OCI-LY3 (cell line): ENCODE measurements around the gene STMP1.

Experiments
- H2AFZ ChIP-seq: fragments of 200-600, 300-600 bp; shearing (Covaris generic); 2 replicates; pipeline ENCODE4 v1.6.0; 2014; ENCODE audit warnings: antibody characterized with exemption, low read depth, low read length
- H3K27ac ChIP-seq: fragments of 200-600, 300-600 bp; sonication (generic); 2 replicates; pipeline ENCODE4 v1.5.1; 2014; ENCODE audit warnings: mild to moderate bottlenecking, low read length, moderate library complexity, mixed read lengths
- H3K27me3 ChIP-seq: fragments of 200-600, 300-600 bp; sonication (generic); 2 replicates; pipeline ENCODE4 v1.6.1; 2014; ENCODE audit warnings: low read depth, low read length, mixed read lengths
- H3K36me3 ChIP-seq: fragments of 200-600, 300-600 bp; sonication (generic); replicated peaks from 2 replicates; pipeline ENCODE3; 2014; ENCODE audit warnings: low read depth, low read length, mixed read lengths
- H3K4me1 ChIP-seq: fragments of 300-600, 200-600 bp; sonication (generic); 2 replicates; pipeline ENCODE4 v1.6.1; 2014; ENCODE audit warnings: low read length, mixed read lengths
- H3K4me2 ChIP-seq: fragments of 200-600, 300-600 bp; sonication (generic); 2 replicates; pipeline ENCODE4 v1.6.1; 2014; ENCODE audit warnings: low read length, mixed read lengths
- H3K4me3 ChIP-seq: fragments of 300-600, 200-600 bp; sonication (generic); 2 replicates; pipeline ENCODE4 v1.5.1; 2014; ENCODE audit warnings: antibody characterized with exemption, mild to moderate bottlenecking, low read length, moderate library complexity
- H3K79me2 ChIP-seq: fragments of 300-600, 200-600 bp; shearing (Covaris generic); 2 replicates; pipeline ENCODE4 v1.6.1; 2014; ENCODE audit warnings: mild to moderate bottlenecking, low read length, mixed read lengths
- H3K9ac ChIP-seq: fragments of 300-600, 200-600 bp; shearing (Covaris generic); 2 replicates; pipeline ENCODE4 v1.6.0; 2014; ENCODE audit warnings: mild to moderate bottlenecking, low read length, moderate library complexity
- H3K9me3 ChIP-seq: fragments of 200-600, 300-600 bp; shearing (Covaris generic); 2 replicates; pipeline ENCODE4 v1.6.1; 2014; ENCODE audit warnings: low read length, mixed read lengths; ENCODE audit not compliant: insufficient read depth
- H4K20me1 ChIP-seq: fragments of 200-600, 300-600 bp; sonication (generic); 2 replicates; pipeline ENCODE4 v1.6.1; 2016; ENCODE audit warnings: low read length, mixed read lengths; ENCODE audit not compliant: insufficient read depth
- EZH2phosphoT487 ChIP-seq: fragments of 200-600 bp; shearing (Covaris generic); IDR thresholded peaks from 2 replicates; pipeline ENCODE4 v1.6.1; 2018; ENCODE audit warnings: antibody characterized with exemption, mixed run types, low read depth
- TF ChIP-seq, protein P1 (sequence below): fragments of 200-600, 300-600 bp; sonication (generic); IDR thresholded peaks from 2 replicates; pipeline ENCODE4 v1.5.1; 2014; ENCODE audit warnings: antibody characterized with exemption, low read length, low read depth

The STMP1 gene

DNA sequence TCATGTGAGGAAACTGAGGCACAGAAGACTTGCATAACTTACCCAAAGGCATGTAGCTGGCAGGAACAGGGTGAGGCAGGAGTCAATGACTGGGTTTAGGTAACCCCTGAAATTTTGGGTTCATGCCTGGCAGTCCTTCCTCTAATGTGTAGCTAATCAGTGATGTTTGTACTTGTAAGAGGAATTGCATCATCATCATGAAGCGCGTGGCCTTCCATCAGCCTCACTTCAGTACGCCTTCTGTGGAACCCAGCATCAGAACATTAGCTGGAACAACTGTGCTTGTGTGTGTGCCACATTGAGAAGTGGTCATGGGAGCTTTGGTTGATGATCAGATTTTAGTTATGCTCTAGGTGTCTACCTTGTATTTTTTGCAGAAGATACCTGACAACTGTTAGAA is 18.2 kb upstream of the STMP1 start:
- no peaks in the 10 kb centered on the region for H3K4me1 ChIP-seq
- H3K4me2 ChIP-seq = no peak overlapping the region
- no peaks in the 10 kb centered on the region for H3K79me2 ChIP-seq
- H3K4me3 ChIP-seq = no peak overlapping the region
- no peak overlapping the region for H3K9ac ChIP-seq
- TF ChIP-seq EZH2phosphoT487 = no peak
- TF ChIP-seq, protein P1, sequence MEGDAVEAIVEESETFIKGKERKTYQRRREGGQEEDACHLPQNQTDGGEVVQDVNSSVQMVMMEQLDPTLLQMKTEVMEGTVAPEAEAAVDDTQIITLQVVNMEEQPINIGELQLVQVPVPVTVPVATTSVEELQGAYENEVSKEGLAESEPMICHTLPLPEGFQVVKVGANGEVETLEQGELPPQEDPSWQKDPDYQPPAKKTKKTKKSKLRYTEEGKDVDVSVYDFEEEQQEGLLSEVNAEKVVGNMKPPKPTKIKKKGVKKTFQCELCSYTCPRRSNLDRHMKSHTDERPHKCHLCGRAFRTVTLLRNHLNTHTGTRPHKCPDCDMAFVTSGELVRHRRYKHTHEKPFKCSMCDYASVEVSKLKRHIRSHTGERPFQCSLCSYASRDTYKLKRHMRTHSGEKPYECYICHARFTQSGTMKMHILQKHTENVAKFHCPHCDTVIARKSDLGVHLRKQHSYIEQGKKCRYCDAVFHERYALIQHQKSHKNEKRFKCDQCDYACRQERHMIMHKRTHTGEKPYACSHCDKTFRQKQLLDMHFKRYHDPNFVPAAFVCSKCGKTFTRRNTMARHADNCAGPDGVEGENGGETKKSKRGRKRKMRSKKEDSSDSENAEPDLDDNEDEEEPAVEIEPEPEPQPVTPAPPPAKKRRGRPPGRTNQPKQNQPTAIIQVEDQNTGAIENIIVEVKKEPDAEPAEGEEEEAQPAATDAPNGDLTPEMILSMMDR = no peak
- no peaks in the 10 kb centered on the region for H3K9me3 ChIP-seq
- H3K36me3 ChIP-seq = peaks cover 62% of the 10 kb centered on the region
- no peaks in the 10 kb centered on the region for H4K20me1 ChIP-seq
- H3K27ac ChIP-seq = no peak overlapping the region
- H3K27me3 ChIP-seq = no peaks in the 10 kb centered on the region
- H2AFZ ChIP-seq = no peak overlapping the region

GRCh38 chr7:135644729-135645128 is 17.6 kb upstream of the STMP1 start:
- Histone ChIP-seq H4K20me1 (no peaks in the 10 kb centered on the region), H3K4me1 (no peaks in the 10 kb centered on the region), H3K36me3 (peaks cover 63% of the 10 kb centered on the region), H3K79me2 (no peaks in the 10 kb centered on the region), H3K9me3 (no peaks in the 10 kb centered on the region), H3K9ac (no peak overlapping the region), H3K27ac (no peak overlapping the region), H3K4me3 (no peak overlapping the region), H3K4me2 (no peak overlapping the region), H2AFZ (no peak overlapping the region), H3K27me3 (no peaks in the 10 kb centered on the region)
- TF ChIP-seq, protein P1 = no peak
- TF ChIP-seq EZH2phosphoT487 = no peak

GRCh38 chr7:135645296-135645904 is 16.9 kb upstream of the STMP1 start:
- no peak overlapping the region for H2AFZ ChIP-seq
- TF ChIP-seq EZH2phosphoT487 = no peak
- TF ChIP-seq, protein P1 = peak; percentile 63
- no peaks in the 10 kb centered on the region for H3K79me2 ChIP-seq
- no peak overlapping the region for H3K4me3 ChIP-seq
- H3K27ac ChIP-seq = no peak overlapping the region
- H3K9me3 ChIP-seq = no peaks in the 10 kb centered on the region
- H3K9ac ChIP-seq = no peak overlapping the region
- peaks cover 62% of the 10 kb centered on the region for H3K36me3 ChIP-seq
- no peaks in the 10 kb centered on the region for H3K27me3 ChIP-seq
- no peak overlapping the region for H3K4me2 ChIP-seq
- H3K4me1 ChIP-seq = no peaks in the 10 kb centered on the region
- no peaks in the 10 kb centered on the region for H4K20me1 ChIP-seq

GRCh38 chr7:135647755-135648154 is 14.6 kb upstream of the STMP1 start:
- no peak for TF ChIP-seq EZH2phosphoT487
- TF ChIP-seq, protein P1 = no peak
- Histone ChIP-seq H3K27me3 (no peaks in the 10 kb centered on the region), H3K79me2 (no peaks in the 10 kb centered on the region), H2AFZ (no peak overlapping the region), H3K27ac (no peak overlapping the region), H4K20me1 (no peaks in the 10 kb centered on the region), H3K9me3 (no peaks in the 10 kb centered on the region), H3K9ac (no peak overlapping the region), H3K4me2 (no peak overlapping the region), H3K4me1 (no peaks in the 10 kb centered on the region), H3K4me3 (no peak overlapping the region), H3K36me3 (peaks cover 53% of the 10 kb centered on the region)
